HG03139 (cell line): ENCODE results near the gene NFASC.
A peak's percentile ranks its signal among the peaks of the same experiment; 100 is the strongest.

Source experiments
- ATAC-seq: cut with Tn5 transposase; IDR thresholded peaks from one replicate; pipeline ENCODE4 v1.9.1; 2021; ENCODE audit not compliant: unreplicated experiment

Gene NFASC

DNA sequence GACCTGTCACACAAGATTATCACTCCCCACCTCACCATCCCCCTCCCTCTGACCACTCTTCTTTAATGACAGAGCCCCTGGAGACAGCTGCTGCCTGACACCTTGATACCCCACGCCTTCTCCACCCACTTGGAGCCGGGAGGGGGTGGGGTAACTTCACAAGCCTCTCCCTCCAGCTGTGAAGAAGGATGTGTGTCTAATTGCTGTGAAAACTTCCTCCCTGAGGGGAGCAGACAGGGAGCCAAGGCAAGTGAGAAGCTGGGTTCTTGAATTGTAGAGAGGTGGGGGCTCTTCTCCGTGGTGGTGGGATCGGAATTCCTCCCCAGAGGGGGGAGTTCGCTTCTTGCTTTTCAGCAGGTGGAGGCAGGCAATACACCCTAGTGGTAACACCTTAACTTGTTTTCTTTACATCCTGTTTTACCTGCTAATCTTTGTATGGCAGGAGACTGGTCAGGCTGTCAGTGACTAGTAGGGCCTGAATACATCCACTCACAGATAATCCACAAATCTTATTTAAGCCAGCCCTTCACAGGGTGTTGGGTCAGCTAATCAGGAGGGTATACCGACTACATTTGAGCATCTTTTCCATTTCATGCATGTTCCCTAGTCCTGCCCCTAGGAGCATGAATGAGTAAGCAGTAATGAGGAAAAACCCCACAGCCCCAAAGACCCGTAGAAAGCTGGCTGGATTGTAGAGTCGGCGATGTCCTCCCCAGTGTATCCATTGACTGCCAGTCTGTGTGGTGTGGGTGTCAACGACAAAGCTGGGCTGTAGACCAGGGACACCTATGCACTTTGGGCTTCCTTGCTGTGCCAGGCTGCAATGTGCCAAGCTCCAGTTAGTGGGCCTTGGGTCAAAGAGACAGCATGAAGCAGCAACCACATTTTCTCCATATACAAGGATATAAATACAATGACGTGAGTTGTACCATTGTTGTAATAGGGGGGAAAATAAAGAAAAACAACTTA lies 57.3 kb downstream of the NFASC start:
- no peak for ATAC-seq

DNA sequence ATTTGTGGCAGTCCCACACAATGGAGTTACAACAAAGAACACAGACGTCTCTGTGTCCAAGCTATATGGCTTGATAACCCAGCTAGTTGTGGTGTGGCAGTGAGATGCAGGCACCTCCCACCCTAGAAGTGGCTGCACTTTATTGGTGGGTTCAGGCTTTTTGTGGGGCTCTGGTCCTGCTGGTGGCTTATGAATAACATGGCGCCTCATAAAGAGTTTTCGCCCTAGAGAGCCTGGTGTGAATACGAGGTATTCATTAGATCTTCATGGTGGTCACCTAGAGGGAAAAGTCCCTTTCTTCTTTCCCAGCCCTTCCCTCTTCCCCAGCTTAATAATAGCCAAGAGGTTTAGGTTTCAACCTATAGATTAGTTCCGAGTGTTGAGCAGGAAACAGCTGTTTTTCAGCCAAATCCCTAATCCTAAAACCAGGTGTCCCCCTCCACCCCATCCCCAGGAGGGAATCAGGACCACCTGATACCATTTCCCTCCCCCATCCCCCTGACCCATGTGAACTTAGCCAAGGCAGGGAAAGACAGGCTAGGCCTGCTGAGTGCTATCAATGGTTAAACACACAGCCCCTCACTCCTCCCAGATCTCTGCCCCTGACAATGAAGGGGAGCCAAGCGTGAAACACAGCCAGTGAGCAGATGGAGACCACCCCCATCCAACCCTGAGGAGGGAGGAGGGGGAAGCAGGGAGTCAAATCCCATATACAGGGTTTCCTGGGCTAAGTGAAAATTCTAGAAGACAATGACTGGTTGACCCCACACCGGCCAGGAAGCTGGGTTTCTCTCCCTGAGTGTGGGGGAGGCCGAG lies 58.2 kb downstream of the NFASC start:
- no peak for ATAC-seq

DNA sequence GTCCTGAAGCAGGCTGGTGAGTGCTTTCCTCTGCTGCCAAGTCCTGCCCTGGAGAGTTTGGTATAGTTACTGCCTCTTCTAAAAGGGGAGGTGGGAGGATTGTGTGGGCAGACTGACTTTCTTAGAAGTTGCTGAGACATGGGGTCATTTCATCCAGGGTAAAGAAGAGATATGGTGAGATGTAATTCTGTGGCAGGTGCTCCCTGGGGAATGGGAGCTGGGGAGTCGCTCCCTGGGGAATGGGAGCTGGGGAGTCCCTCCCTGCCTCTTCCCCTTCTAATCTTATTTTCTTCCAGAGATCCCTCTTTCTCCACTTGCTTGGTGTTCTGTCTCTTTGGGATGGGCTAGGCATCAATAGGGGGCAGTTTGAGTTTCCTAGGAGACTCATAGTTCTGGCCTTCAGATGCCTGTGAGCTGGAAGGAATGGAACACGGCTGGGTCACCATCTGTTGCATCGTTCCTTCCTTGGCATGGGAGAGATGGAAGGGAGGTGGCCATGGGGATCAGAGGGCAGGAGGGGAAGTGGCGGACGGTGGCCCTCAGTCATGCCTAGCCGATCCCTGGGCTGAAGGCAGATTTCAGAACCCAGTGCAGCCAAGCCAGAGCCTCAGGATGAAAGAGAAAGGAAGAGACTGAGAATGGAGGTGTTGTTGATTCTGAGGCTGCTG lies 59.0 kb downstream of the NFASC start:
- no peak for ATAC-seq

DNA sequence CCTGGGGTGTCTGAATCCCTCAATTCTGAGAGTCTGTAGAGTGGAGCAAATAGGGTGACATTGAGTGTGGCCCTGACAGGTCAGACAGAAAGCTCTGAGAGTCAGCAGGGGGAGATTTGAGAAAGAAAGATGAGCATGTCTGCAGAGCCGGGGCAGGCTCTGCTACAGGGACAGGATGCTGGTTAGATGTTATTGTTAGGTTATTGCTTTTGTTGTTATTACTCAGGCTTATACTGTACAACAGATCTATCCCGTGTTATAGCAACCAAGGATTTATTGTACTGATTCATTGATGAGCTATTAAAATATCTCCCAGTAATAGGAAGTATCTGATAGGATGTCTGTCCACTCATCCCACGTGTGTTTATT lies 59.5 kb downstream of the NFASC start:
- ATAC-seq = no peak

DNA sequence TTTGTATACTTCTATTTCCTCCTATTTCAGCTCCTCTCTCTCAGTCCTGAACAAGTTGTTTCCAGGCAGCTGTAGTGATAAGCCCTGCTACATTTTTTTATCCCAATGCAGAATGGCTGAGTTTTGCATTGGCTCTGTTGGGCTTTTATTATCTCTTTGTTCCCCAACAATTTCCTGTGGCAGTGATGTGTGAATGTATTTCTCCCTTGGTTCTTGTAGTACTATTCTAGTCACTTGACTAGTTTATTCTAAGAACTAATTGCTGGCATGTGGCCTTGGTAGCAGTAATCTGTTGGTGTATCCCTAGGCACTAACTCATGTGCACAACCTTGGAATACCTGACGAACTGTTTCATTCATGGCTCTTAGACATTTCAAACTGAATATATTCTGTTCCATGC lies 60.7 kb downstream of the NFASC start:
- no peak for ATAC-seq

DNA sequence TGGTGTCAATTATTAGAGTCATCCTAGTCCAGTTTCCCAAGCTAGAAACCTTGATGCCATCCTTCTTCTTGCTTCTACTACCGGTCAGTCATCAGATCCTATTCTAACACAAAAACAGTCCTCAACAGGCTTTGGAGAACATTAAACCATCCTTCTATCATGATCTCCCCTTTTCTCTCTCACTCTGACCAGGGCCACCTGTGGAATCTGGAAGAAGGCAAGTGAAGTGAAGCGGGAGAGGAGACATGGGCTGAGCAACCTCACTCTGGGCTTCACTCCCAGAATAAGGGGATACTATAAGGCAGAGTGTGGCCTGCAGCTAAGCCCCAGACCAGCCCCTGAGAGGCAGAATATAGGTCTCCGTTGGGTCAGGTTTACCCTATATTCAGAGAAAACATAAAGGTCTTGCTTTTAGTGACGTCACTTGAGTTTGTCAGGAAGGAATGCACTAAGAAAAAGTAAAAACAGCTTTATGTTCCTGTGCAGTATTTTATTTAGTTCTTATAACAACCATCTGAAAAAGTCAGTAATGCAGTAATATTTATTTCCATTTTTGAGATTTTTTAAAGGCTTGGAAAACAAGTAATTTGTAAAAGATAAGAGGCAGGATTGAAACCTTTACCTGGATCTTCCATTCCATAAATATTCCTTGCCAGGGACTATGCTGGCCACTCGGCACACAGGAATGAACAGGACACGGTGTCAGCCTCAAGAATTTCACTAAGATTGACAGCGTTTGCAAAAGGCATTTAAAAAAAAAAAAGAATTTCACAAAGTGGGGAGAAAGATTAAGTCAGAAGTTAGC lies 61.3 kb downstream of the NFASC start:
- no peak for ATAC-seq

DNA sequence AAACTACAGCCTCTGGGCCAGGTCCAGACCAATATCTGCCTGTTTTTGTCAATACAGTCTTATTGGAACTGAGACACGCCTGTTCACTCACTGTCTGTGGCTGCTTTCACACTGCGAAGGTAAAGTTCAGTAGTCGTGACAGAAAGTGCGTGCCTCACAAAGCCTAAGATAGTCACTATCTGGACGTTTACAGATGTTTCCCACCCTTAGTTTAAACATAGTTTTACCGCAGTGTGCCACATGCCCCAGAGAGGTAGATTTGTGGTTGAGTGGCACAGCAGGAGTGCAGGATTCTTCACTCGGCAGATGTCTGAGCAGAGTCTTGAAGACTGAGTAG lies 61.9 kb downstream of the NFASC start:
- no peak for ATAC-seq

DNA sequence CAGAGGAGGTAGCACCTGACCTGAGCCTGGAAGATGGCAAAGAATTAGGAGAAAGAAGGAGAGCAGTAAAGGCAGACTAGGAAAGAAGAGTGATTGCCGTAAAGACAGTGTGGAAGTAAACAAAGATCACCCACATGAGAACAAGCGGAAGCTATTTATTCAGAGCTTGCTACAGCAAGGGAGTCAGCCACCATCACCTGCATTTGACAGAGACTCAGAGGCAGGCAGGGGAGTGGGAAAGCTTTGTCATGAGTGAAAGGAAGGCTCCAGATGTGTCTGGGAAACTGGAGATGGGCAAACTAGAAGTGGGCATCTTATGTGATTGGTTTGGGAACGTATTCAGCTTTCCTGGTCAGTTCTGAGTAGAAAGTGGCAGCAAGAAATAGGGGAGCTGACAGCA lies 64.5 kb downstream of the NFASC start:
- no peak for ATAC-seq

DNA sequence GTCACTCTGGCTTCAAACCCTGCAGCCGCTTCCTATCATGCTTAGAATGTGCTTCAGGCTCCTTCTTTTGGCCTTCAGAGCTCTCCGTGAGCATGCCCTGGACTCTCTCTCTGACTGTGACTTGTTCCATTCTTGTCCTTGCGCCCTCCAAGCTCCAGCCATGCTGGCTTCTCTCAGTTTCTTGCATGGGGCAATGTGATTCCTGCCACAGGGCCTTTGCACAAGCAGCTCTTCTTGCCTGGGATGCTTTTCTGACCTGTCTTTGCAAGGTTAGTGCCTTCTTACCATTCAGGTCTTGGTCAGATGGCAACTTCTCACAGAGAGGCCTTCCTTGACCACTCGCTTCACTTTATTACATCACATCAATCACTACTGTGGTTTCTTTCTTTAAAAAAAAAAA lies 66.1 kb downstream of the NFASC start:
- no peak for ATAC-seq

DNA sequence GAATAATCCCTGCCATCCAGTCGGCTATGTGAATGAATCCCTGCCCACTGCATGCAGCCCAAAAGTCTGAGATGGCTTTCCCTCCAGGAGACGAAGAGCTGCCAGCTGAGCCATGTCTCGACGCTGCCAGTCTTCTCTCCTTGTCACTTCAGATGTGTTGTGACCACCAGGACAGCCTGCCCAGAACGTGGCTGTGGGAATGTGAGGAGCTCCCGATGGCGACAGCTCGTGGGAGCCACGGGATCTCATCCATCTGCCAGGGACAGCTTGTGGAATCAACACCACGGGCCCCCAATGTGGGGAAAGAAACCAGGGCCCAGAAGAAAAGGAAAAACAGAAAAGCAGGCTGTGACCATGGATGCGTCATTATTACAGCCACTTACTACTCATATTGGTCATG lies 67.2 kb downstream of the NFASC start:
- no peak for ATAC-seq

DNA sequence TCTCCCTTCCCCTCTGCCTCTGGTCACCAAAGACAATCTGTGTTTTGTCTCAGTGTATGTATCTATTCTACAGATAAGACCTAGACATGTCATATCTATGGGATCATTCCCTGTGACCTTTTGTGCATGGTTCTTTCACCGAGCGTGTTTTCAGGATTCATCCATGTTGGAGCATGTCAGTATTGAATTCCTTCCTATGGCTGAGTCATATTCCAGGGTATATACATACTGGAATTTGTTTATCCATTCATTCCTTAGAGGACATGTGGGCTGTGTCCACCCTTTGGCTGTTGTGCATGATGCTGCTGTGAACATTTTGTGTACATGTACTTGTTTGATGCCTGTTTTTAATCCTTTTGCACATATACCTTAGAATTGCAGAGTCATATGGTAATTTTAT lies 69.9 kb downstream of the NFASC start:
- ATAC-seq = no peak

DNA sequence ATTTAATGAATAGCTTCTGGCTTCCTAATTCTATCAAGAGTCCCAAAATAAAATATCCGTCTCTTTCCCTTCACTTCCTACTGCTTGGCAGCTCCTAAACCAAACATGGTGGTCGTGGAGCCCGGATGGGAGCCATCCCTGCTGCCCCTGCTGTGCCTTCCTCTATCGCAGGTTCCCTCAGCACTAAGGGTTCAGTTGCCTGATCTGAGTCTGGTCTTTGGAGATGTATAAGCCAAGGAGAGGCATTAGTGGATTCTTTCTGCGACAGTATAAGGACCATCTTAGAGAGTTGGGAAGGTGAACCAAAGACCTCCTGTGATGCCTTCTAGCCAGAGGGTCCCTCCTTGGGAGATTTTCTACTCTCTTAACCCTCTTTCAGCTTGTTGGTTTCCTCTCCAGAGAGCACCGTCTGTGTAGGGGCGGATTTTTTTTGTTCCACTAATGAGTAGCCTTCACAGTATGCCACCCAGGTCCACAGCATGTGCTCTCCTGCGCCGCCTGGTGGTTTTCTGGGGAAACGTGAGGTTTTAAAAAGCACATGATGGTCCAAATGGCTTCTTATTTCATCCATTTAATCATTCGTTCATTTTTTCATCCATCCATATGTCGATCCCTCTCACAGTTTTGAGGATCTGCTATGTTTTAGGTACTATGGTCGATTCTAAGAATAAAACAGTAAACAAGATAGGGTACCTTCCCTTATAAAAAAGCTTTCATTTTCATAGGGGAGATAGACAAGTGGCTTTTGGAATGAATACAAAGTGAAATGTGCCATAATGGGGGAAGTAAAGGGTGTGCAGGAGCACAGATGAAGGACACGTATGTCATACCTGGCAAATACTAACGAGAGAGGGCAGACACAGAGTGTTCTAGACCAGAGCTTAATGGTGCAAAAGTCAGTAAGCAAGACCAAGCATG lies 71.0 kb downstream of the NFASC start:
- ATAC-seq = no peak

DNA sequence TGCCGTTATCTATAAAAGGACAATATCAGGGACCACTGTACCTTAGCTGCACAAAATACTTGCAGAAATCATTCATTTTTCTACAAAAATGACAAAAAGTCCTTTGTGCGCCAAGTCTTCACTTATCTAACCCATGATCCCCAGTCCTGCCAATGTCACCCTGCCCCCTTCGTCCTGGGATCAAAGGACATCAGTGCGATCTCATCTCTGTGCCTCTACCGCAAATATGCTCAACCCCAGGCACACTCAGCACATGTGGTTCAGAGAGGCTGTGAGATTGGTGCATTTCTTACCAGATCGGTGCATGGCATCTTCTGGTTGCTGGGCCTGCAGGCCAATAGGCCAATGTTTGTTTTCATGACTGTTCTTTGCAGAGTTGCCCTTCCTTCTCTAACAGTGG lies 72.8 kb downstream of the NFASC start:
- no peak for ATAC-seq

DNA sequence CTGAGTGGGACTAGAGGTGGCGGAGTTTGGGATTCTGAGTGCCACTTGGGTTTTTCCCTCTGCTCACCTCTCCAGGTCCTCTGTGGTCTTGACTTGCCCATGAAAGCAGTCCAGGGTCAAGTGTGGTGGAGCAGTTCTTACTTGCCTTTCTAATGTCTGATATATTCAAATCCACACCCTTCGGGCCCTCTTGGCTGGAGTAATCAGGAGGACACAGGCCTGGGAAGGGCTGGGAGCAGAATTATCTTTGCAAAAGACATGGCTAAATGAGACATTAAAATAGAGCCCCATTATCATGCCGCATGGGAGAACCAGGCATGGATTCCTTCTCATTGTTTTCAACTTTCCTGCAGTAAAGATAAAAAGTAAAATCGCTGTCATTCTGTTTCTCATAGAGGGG lies 74.0 kb downstream of the NFASC start:
- ATAC-seq = no peak

DNA sequence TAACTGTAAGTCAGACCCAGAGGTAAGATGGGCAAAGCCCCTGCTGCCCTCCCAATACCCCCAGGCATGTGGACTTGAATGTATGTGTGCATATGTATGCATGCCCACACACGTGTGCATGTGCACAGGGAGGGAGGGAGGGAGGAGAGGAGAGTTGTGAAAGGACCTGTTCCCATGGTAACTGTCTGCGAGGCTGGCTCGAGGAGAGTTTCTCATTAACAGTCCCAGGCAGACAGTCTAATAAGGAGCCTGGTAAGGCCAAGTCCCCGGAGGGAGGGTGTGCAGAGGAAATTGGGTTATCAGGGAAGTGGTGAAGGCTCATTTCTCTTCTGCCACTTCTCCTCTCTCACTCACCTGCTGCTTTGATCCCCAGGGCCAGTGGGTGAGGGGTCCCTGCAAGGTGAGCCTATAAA lies 74.9 kb downstream of the NFASC start:
- ATAC-seq = peak; percentile 60

DNA sequence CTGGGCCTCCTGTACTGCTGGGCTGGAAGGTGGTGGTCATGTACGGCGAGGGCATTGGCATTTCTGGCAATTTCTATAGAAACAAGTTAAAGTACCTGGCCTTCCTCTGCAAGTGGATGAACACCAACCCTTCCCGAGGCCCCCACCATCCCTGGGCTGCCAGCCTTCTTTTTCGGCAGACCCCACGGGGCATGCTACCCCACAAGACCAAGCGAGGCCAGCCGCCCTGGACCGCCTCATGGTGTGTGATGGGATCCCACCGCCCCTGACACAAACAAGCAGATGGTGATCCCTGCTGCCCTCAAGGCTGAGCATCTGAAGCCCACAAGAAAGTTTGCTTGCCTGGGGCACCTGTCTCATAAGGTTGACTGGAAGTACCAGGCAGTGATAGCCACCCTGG lies 76.0 kb downstream of the NFASC start:
- ATAC-seq = no peak

DNA sequence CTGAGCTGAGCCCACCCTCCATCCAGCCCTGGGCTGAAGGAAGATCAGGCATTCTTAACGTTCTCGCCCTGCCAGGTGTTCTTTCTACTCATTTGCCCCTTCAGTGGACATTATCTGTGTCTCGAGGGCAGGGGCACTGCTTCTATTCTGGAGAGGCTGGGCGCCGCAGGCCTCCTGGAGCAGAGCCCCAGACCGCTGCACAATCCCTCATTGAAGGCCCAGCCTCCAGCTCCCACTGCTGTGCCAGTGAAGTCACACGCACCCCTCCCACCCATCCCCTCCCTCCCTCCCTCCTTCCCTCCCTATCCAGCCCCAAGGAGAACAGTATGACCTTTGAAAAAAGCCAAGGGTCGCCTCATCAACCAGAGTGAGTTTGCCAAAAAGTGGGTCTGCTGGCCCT lies 76.7 kb downstream of the NFASC start:
- no peak for ATAC-seq

DNA sequence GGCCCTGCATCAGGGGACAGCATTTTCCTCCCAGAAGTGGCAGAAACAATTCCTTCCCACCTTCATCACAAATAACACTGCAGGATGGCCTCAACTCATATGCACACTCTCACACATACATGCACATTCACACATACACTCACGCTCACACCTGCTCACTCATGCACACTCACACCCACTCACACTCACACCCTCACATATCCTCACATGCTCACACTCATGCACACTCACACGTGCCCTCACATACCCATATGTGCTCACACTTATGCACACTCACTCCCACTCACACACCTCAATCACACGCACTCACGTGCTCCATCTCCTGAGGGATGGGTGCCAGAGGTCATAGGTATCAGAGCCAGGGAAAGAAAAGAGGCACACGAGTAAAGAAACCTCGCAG lies 77.1 kb downstream of the NFASC start:
- no peak for ATAC-seq

DNA sequence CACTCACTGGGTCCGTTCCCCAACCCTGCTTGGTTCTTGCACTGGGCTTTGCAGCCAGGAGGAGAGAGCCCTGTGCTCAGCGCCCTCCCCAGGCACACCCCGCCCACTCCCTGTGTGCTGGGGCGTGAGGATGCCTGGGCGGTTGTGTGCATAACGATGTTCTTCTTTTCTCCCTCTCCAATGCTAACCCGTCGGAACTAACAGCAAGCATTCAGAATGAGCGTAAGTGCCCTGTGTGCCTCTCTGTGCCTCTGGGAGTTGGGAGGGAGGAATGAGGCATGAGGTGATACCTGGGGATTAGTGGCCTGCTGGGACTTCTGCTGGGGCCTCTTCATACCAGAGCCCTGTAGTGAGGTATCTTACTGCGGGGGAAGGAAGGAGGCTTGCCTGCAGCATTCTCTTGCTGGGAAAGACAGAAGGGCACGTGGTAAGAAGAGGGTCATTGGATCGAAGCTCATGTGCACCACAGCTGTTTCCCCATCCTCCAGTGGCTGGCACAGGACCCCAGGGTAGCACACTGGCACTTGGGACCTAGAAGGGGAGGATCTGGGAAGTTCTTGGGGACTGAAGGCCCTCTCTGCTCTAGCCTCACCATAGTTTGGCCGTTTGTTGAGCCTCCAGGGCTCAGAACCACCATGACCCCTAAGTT lies 79.8 kb downstream of the NFASC start:
- ATAC-seq = no peak
